Neural progenitor cell (in vitro differentiated cells): ENCODE results near the gene MED16.

ENCODE experiments used
- EZH2 ChIP-seq: fragments of 200-600 bp; sonication (generic); IDR thresholded peaks from 2 replicates; pipeline ENCODE4 v1.6.1; 2017; ENCODE audit warnings: antibody characterized with exemption, mild to moderate bottlenecking, moderate library complexity
- TF ChIP-seq, protein P1 (sequence below): fragments of 200-600 bp; sonication (generic); IDR thresholded peaks from 2 replicates; pipeline ENCODE4 v1.5.1; 2017; ENCODE audit warnings: antibody characterized with exemption, mild to moderate bottlenecking

DNA sequence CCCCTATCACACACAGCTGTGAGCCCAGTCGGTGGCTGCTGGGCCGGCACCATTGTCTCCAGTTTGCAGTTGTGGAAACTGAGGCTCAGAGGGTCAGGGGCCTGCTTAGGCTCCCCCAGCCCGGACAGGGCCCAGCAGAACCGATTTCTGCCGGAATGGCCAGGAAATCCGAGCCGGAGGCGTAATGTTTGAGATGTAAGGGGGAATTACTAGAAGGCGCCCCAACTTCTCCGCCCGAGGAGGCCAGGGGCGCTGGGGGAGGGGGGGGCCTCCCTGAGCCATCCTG is 25.1 kb upstream of the MED16 start:
- TF ChIP-seq, protein P1, sequence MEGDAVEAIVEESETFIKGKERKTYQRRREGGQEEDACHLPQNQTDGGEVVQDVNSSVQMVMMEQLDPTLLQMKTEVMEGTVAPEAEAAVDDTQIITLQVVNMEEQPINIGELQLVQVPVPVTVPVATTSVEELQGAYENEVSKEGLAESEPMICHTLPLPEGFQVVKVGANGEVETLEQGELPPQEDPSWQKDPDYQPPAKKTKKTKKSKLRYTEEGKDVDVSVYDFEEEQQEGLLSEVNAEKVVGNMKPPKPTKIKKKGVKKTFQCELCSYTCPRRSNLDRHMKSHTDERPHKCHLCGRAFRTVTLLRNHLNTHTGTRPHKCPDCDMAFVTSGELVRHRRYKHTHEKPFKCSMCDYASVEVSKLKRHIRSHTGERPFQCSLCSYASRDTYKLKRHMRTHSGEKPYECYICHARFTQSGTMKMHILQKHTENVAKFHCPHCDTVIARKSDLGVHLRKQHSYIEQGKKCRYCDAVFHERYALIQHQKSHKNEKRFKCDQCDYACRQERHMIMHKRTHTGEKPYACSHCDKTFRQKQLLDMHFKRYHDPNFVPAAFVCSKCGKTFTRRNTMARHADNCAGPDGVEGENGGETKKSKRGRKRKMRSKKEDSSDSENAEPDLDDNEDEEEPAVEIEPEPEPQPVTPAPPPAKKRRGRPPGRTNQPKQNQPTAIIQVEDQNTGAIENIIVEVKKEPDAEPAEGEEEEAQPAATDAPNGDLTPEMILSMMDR = no peak
- TF ChIP-seq EZH2 = peak; percentile 87
